Suppressor macrophage treated with lipopolysaccharide for 4 hours (primary cell): ENCODE results near the gene CAMTA1.

ENCODE experiments used
- DNase-seq: peaks from one replicate; pipeline ENCODE4 v3.0.0-alpha.2; 2020

CAMTA1 gene

GRCh38 chr1:7636795-7637526 is 851.7 kb downstream of the CAMTA1 start:
- no peak for DNase-seq

- DNase-seq: no peak
Measured at GRCh38 chr1:7638078-7638477, 852.8 kb downstream of the CAMTA1 start.

GRCh38 chr1:7639435-7640131 is 854.3 kb downstream of the CAMTA1 start:
- no peak for DNase-seq

- DNase-seq: no peak
Measured at GRCh38 chr1:7640350-7640749, 855.1 kb downstream of the CAMTA1 start.

- DNase-seq: no peak
Measured at GRCh38 chr1:7640920-7641585, 855.8 kb downstream of the CAMTA1 start.

GRCh38 chr1:7641587-7642417 is 856.5 kb downstream of the CAMTA1 start:
- DNase-seq: no peak

- no peak for DNase-seq
Measured at GRCh38 chr1:7642418-7642704, 857.1 kb downstream of the CAMTA1 start.

- DNase-seq: no peak
Measured at GRCh38 chr1:7642781-7643529, 857.7 kb downstream of the CAMTA1 start.

GRCh38 chr1:7643530-7643929 is 858.3 kb downstream of the CAMTA1 start:
- no peak for DNase-seq

- DNase-seq: no peak
Measured at GRCh38 chr1:7644086-7644485, 858.8 kb downstream of the CAMTA1 start.

GRCh38 chr1:7644961-7645750 is 859.9 kb downstream of the CAMTA1 start:
- no peak for DNase-seq

- no peak for DNase-seq
Measured at GRCh38 chr1:7645751-7646048, 860.4 kb downstream of the CAMTA1 start.

GRCh38 chr1:7646164-7646563 is 860.9 kb downstream of the CAMTA1 start:
- no peak for DNase-seq

GRCh38 chr1:7646981-7647901 is 862.0 kb downstream of the CAMTA1 start:
- DNase-seq: peak; percentile 76

- DNase-seq: peak; percentile 15
Measured at GRCh38 chr1:7648761-7649384, 863.6 kb downstream of the CAMTA1 start.

- DNase-seq: no peak
Measured at GRCh38 chr1:7650801-7651200, 865.5 kb downstream of the CAMTA1 start.

- DNase-seq: no peak
Measured at GRCh38 chr1:7651203-7651602, 865.9 kb downstream of the CAMTA1 start.

- no peak for DNase-seq
Measured at GRCh38 chr1:7652061-7652460, 866.8 kb downstream of the CAMTA1 start.

GRCh38 chr1:7652515-7653098 is 867.4 kb downstream of the CAMTA1 start:
- no peak for DNase-seq

- DNase-seq: no peak
Measured at GRCh38 chr1:7654725-7655124, 869.5 kb downstream of the CAMTA1 start.
